Liver (tissue), 3 donors: ENCODE data around the gene RCAN2.

Source experiments
- CTCF ChIP-seq: fragments of 150-350 bp; IDR thresholded peaks from 2 replicates; pipeline ENCODE4 v1.5.1; 2017; ENCODE audit warnings: improper control_type of control experiment, low read depth, low read length; ENCODE audit not compliant: missing input control
- HNF4A ChIP-seq, 2 donors: conservative IDR thresholded peaks; 2 replicates each; pipeline ENCODE4 v1.6.1; 2016; ENCODE audit warnings: antibody characterized with exemption in 2 of 2, mild to moderate bottlenecking in 2 of 2
- RAD21 ChIP-seq, 2 donors: IDR thresholded peaks; 2 replicates each; pipeline ENCODE4 v1.6.1; 2016; ENCODE audit warnings: antibody characterized with exemption in 2 of 2, mild to moderate bottlenecking in 2 of 2
- SP1 ChIP-seq: IDR thresholded peaks from 2 replicates; pipeline ENCODE4 v1.6.1; 2018; ENCODE audit warnings: antibody characterized with exemption, mild to moderate bottlenecking
- TAF1 ChIP-seq: conservative IDR thresholded peaks from 2 replicates; pipeline ENCODE4 v1.6.1; 2016; ENCODE audit warnings: antibody characterized with exemption, mild to moderate bottlenecking
- TF ChIP-seq, protein P1 (sequence below): IDR thresholded peaks from 2 replicates; pipeline ENCODE4 v1.6.1; 2016; ENCODE audit warnings: antibody characterized with exemption
- donor health status: healthy.
- donor health status: healthy.

GRCh38 chr6:46472243-46472642 is 19.0 kb downstream of the RCAN2 start:
- TF ChIP-seq CTCF (no peak), HNF4A (conservative IDR thresholded peaks at IDR 0.05) (no peak), RAD21 (IDR thresholded peaks at IDR 0.05) (no peak), SP1 (no peak), TAF1 (no peak)
- TF ChIP-seq, protein P1, sequence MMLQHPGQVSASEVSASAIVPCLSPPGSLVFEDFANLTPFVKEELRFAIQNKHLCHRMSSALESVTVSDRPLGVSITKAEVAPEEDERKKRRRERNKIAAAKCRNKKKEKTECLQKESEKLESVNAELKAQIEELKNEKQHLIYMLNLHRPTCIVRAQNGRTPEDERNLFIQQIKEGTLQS = no peak
